HG02973 (cell line): ENCODE results near the gene SLC43A2.
"Not testable (repeated sequence)": the region's sequence is repeated elsewhere in the genome, so short reads cannot be mapped to it uniquely, and the experiment has no call there.

Experiments
- ATAC-seq: cut with Tn5 transposase; IDR thresholded peaks from one replicate; pipeline ENCODE4 v1.9.1; 2021; ENCODE audit warnings: moderate library complexity; ENCODE audit not compliant: unreplicated experiment

Gene SLC43A2

GRCh38 chr17:1545618-1546017 is 83.0 kb downstream of the SLC43A2 start:
- ATAC-seq = no peak

- ATAC-seq = no peak
Observed at GRCh38 chr17:1542316-1542715, 86.3 kb downstream of the SLC43A2 start.

- no peak for ATAC-seq
Observed at GRCh38 chr17:1541367-1541904, 87.2 kb downstream of the SLC43A2 start.

GRCh38 chr17:1539811-1540210 is 88.8 kb downstream of the SLC43A2 start:
- no peak for ATAC-seq

- no peak for ATAC-seq
Observed at GRCh38 chr17:1535737-1536136, 92.9 kb downstream of the SLC43A2 start.

- no peak for ATAC-seq
Observed at GRCh38 chr17:1533661-1534325, 94.8 kb downstream of the SLC43A2 start.

GRCh38 chr17:1532836-1533602 is 95.6 kb downstream of the SLC43A2 start:
- no peak for ATAC-seq

GRCh38 chr17:1529863-1530262 is 98.8 kb downstream of the SLC43A2 start:
- no peak for ATAC-seq

GRCh38 chr17:1526876-1527275 is 101.8 kb downstream of the SLC43A2 start:
- not testable (repeated sequence) for ATAC-seq

- ATAC-seq = no peak
Observed at GRCh38 chr17:1522626-1523025, 106.0 kb downstream of the SLC43A2 start.

GRCh38 chr17:1521086-1521640 is 107.5 kb downstream of the SLC43A2 start:
- ATAC-seq = no peak

GRCh38 chr17:1519678-1520077 is 109.0 kb downstream of the SLC43A2 start:
- no peak for ATAC-seq
